ENCODE data around the gene MYO3B. TPM values are rescaled to one million over a fixed set of nuclear protein-coding genes. Genes with fewer than 3 reads are reported as not detected.

MYO3B gene
- total and polyA plus RNA-seq, 2 of the 8 experiments (the other 6 are each of a cell fraction or from before 2014, with no cell fraction given): 0.17 to 0.19 TPM

GRCh38 chr2:170332676-170333402, 154.9 kb downstream of the MYO3B start:
- Histone ChIP-seq H3K4me3 (ENCODE audit: extremely low read depth in 1 of 4, insufficient read depth in 2 of 4, low read depth in 3 of 4, low read length in 4 of 4) (no peak overlapping the region), H3K56ac (replicated peaks; ENCODE audit: insufficient read length, low read depth, low read length) (no peak overlapping the region), H2BK12ac (ENCODE audit: low read depth, low read length) (no peak overlapping the region), H3K27ac (ENCODE audit: low read depth, low read length) (no peak overlapping the region), H2BK120ac (replicated peaks; ENCODE audit: low read depth, low read length) (no peak overlapping the region), H4K91ac (replicated peaks; ENCODE audit: insufficient read length, low read length) (no peak overlapping the region), H3K9ac (replicated peaks in 1 of 4; ENCODE audit: extremely low read depth in 1 of 4, low read depth in 3 of 4, low read length in 3 of 4) (no peak overlapping the region), H3K36me3 (ENCODE audit: control insufficient read depth in 2 of 4, insufficient read depth in 4 of 4, low read length in 3 of 4) (peaks cover 0 to 4% (median 0%) of the 10 kb centered on the region in 4 experiments; a peak in 1 of 8 replicates), H3K14ac (ENCODE audit: insufficient read length) (no peak overlapping the region), H2BK5ac (ENCODE audit: low read depth, low read length) (no peak overlapping the region), H4K8ac (ENCODE audit: extremely low read depth, insufficient read depth, low read length) (no peak overlapping the region), H4K5ac (ENCODE audit: insufficient read length, low read depth, low read length) (no peak overlapping the region), H3K79me2 (ENCODE audit: control insufficient read depth in 1 of 2, insufficient read depth in 2 of 2, low read length in 2 of 2) (no peaks in the 10 kb centered on the region), H3K4me2 (ENCODE audit: insufficient read depth in 1 of 2, low read depth in 2 of 2, low read length in 2 of 2) (no peak overlapping the region), H3K23ac (ENCODE audit: insufficient read length) (no peak overlapping the region), H4K20me1 (replicated peaks in 1 of 2; ENCODE audit: control insufficient read depth in 1 of 2, insufficient read depth in 2 of 2, low read length in 2 of 2) (no peaks in the 10 kb centered on the region), H3K9me3 (ENCODE audit: insufficient read depth in 2 of 2, low read depth in 1 of 2, low read length in 1 of 2) (peaks cover 2 to 4% of the 10 kb centered on the region in 2 experiments; a peak in 1 of 4 replicates), H3K79me1 (ENCODE audit: low read depth, low read length) (no peaks in the 10 kb centered on the region), H3K27me3 (replicated peaks in 1 of 4; ENCODE audit: control insufficient read depth in 3 of 4, extremely low read depth in 1 of 4, insufficient read depth in 3 of 4, low read length in 3 of 4) (no peaks in the 10 kb centered on the region), H2BK20ac (ENCODE audit: low read length) (no peak overlapping the region), H2BK15ac (ENCODE audit: low read length) (no peak overlapping the region), H2AK5ac (ENCODE audit: low read depth, low read length) (no peak overlapping the region), H3K4ac (replicated peaks; ENCODE audit: insufficient read length, low read depth, low read length) (no peak overlapping the region), H2AFZ (ENCODE audit: low read length) (no peak overlapping the region), H3K4me1 (replicated peaks in 1 of 4; ENCODE audit: control insufficient read depth in 3 of 4, insufficient read depth in 4 of 4, low read length in 3 of 4) (no peaks in the 10 kb centered on the region), H3K23me2 (ENCODE audit: low read depth, low read length) (no peaks in the 10 kb centered on the region), H3K18ac (ENCODE audit: extremely low read depth, low read length) (no peak overlapping the region)
- DNase-seq (ENCODE audit: low read depth in 1 of 2, low spot score in 2 of 2) (no peak), FAIRE-seq (no peak)
- 91% methylated on average over 2 of the region's 2 CpGs; no CpG with 5 or more reads in 1 of the 2 experiments for WGBS, 2 experiments (ENCODE audit: extremely low coverage in 1 of 2, insufficient coverage in 1 of 2, insufficient read length in 1 of 2, insufficient replicate concordance in 2 of 2, low coverage in 1 of 2, low lambda C conversion rate in 2 of 2, missing lambda C conversion rate in 1 of 2)
- POLR2A ChIA-PET (ENCODE audit: partially characterized antibody): no interaction called here
- CTCF ChIA-PET (ENCODE audit: partially characterized antibody): interaction anchor here (1.1 to 2.2 kb wide), 3 partner anchors 8 to 28 kb away, joined by 3 to 5 read pairs (median 5); no protein-coding TSS in a partner anchor
- no peak for TF ChIP-seq CREB1 (IDR thresholded peaks at IDR 0.05)
- no peak for TF ChIP-seq RFX5 (IDR thresholded peaks at IDR 0.05; ENCODE audit: borderline replicate concordance, low read depth, low read length)
- TF ChIP-seq CTCF (IDR thresholded peaks at IDR 0.05; ENCODE audit: control extremely low read depth in 1 of 3, insufficient read depth in 1 of 3, low read depth in 1 of 3, low read length in 3 of 3): no peak
- no peak for TF ChIP-seq EGR1 (IDR thresholded peaks at IDR 0.05; ENCODE audit: borderline replicate concordance, low read depth, low read length)
- TF ChIP-seq ZNF274 (IDR thresholded peaks at IDR 0.05; ENCODE audit: borderline replicate concordance, extremely low read depth, low read length): no peak
- no peak for TF ChIP-seq E2F6 (IDR thresholded peaks at IDR 0.05)
- no peak for TF ChIP-seq KDM5A (IDR thresholded peaks at IDR 0.05; ENCODE audit: low read length)
- no peak for TF ChIP-seq BACH1 (IDR thresholded peaks at IDR 0.05; ENCODE audit: low read length)
- TF ChIP-seq BRCA1 (IDR thresholded peaks at IDR 0.05; ENCODE audit: low read depth, low read length): no peak
- TF ChIP-seq POU5F1 (IDR thresholded peaks at IDR 0.05; ENCODE audit: low read depth, low read length): no peak
